Skeletal muscle satellite cell (primary cell): Measurements from ENCODE around the gene ULK2. TPM values are rescaled to one million over a fixed set of nuclear protein-coding genes. Genes with fewer than 3 reads are reported as not detected.

Experiments
- small RNA-seq: library from RNA; depleted of rRNA; stranded (forward); fragments of <200 nt; gene quantifications from one replicate; pipeline ENCODE3, GENCODE V24; 2012

The ULK2 gene

Small RNA genes within 50 kb of the gene (small RNA-seq; reads per million reads assigned to genes)
- gene AC015726.2, result not detected
